Prostate gland (tissue), 2 donors: ENCODE data around the gene PLEKHA7. TPM values are rescaled to one million over a fixed set of nuclear protein-coding genes. Genes with fewer than 3 reads are reported as not detected.
A peak's percentile ranks its signal among the peaks of the same experiment; 100 is the strongest.
"Not testable (repeated sequence)": the region's sequence is repeated elsewhere in the genome, so short reads cannot be mapped to it uniquely, and the experiment has no call there.

Experiments
- DNase-seq: peaks from one replicate; pipeline ENCODE4 v3.0.0-alpha.2; 2019; ENCODE audit warnings: low spot score
- H3K27ac ChIP-seq, 2 donors: fragments of 200-600 bp; sonication (generic); 2 replicates each; pipeline ENCODE4 v1.5.1; 2017 to 2019
- H3K27me3 ChIP-seq: fragments of 200-600 bp; sonication (generic); replicated peaks from 2 replicates; pipeline ENCODE4 v1.5.1; 2019; ENCODE audit not compliant: insufficient read depth
- H3K36me3 ChIP-seq, 2 donors: fragments of 200-600 bp; sonication (generic); 1 replicate in 1 of 2; 2 replicates in 1 of 2; pipeline versions ENCODE4 v1.5.1 to v1.8.1; 2017 to 2019
- H3K4me1 ChIP-seq: fragments of 200-600 bp; sonication (generic); replicated peaks from 2 replicates; pipeline ENCODE4 v1.5.1; 2019
- H3K4me3 ChIP-seq, 2 donors: fragments of 200-600 bp; sonication (generic); 2 replicates each; pipeline ENCODE4 v1.5.1; 2017 to 2019
- H3K9me3 ChIP-seq: fragments of 200-600 bp; sonication (generic); 2 replicates; pipeline ENCODE4 v1.5.1; 2017
- CTCF ChIP-seq, 4 experiments: fragments of 200-600 bp in 2 of 4; fragments of 450-650 bp in 2 of 4; sonication (generic) in 2 of 4; IDR thresholded peaks; 1 replicate in 3 of 4; 2 replicates in 1 of 4; pipeline ENCODE4 v1.5.1; 2016 to 2019; ENCODE audit warnings: antibody characterized with exemption in 4 of 4, mild to moderate bottlenecking in 2 of 4, moderate library complexity in 2 of 4
- POLR2A ChIP-seq: fragments of 450-650 bp; IDR thresholded peaks from one replicate; pipeline ENCODE4 v1.6.1; 2016; ENCODE audit warnings: antibody characterized with exemption, mild to moderate bottlenecking
- POLR2AphosphoS5 ChIP-seq: sonication (generic); formaldehyde crosslinking; IDR thresholded peaks from one replicate; pipeline ENCODE4 v1.6.1; 2017; ENCODE audit warnings: antibody characterized with exemption
- WGBS: methylation state at CpG from one replicate; pipeline ENCODE4 v1.1.5; 2018; 5-methylcytosine and 5-hydroxymethylcytosine counted together
- intact Hi-C: fragments of 100-400 bp; cut with DNase I; formaldehyde crosslinking; loops from one replicate; pipeline ENCODE4 v1.14.2; 2022
- total RNA-seq, 2 donors: library from RNA; depleted of rRNA; stranded (reverse); fragments of >200 nt; gene quantifications; one replicate each; pipeline ENCODE4 v1.1.0, GENCODE V29; 2016

The PLEKHA7 gene
- total RNA-seq, result 10 to 100 TPM; 14.6 to 38.3 TPM

GRCh38 chr11:17014321-17014832 is at the start of gene PLEKHA7:
Gene PLEKHA7, minus strand, starts transcription at chr11:17014414. Its CDS starts 13 bp downstream, at chr11:17014401.
- 0% methylated on average over 43 of the region's 76 CpGs for WGBS
- peak within 1 kb of the TSS in 1 of 2 donors; percentile 33 for H3K27ac ChIP-seq
- peak within 1 kb of the TSS; percentile 73 to 76 for H3K4me3 ChIP-seq
- no peaks in the 10 kb centered on the region for H3K4me1 ChIP-seq
- no peaks in the 10 kb centered on the region for H3K9me3 ChIP-seq
- TF ChIP-seq POLR2AphosphoS5, result no peak
- TF ChIP-seq CTCF (IDR thresholded peaks at IDR 0.05), result no peak
- no peak for TF ChIP-seq POLR2A
- no peak for DNase-seq
- H3K36me3 ChIP-seq, result no peaks in the 10 kb centered on the region
- intact Hi-C loops, result no loop called here
- H3K27me3 ChIP-seq, result no peaks in the 10 kb centered on the region

GRCh38 chr11:17063171-17064002 is 49.2 kb upstream of the PLEKHA7 start:
- Histone ChIP-seq H3K27me3 (no peaks in the 10 kb centered on the region), H3K4me1 (no peaks in the 10 kb centered on the region), H3K4me3 (no peak overlapping the region), H3K9me3 (no peaks in the 10 kb centered on the region), H3K36me3 (no peaks in the 10 kb centered on the region), H3K27ac (no peak overlapping the region)
- DNase-seq, result peak; percentile 50
- intact Hi-C loops, result loop anchor here (5.0 to 10.0 kb wide), 3 partner anchors 116 to 279 kb away; no protein-coding TSS in a partner anchor
- 78% methylated on average over 4 of the region's 4 CpGs for WGBS
- TF ChIP-seq POLR2A (no peak), CTCF (IDR thresholded peaks at IDR 0.05) (peak; percentile 55 to 83 (median 81))

GRCh38 chr11:17051146-17051545 is 36.9 kb upstream of the PLEKHA7 start:
- H3K9me3 ChIP-seq, H3K27ac ChIP-seq, DNase-seq, H3K36me3 ChIP-seq, H3K27me3 ChIP-seq, H3K4me3 ChIP-seq, intact Hi-C loops, H3K4me1 ChIP-seq: not testable (repeated sequence)
- WGBS, result 87% methylated on average over 9 of the region's 27 CpGs

GRCh38 chr11:17048491-17048890 is 34.3 kb upstream of the PLEKHA7 start:
- H3K27ac ChIP-seq, H3K36me3 ChIP-seq, H3K4me1 ChIP-seq, H3K9me3 ChIP-seq, DNase-seq, intact Hi-C loops, H3K4me3 ChIP-seq, H3K27me3 ChIP-seq: not testable (repeated sequence)
- WGBS, result 43% methylated on average over 4 of the region's 4 CpGs

GRCh38 chr11:17046690-17047089 is 32.5 kb upstream of the PLEKHA7 start:
- Histone ChIP-seq H3K36me3 (no peaks in the 10 kb centered on the region), H3K4me3 (no peak overlapping the region), H3K27ac (no peak overlapping the region), H3K27me3 (no peaks in the 10 kb centered on the region), H3K4me1 (no peaks in the 10 kb centered on the region), H3K9me3 (no peaks in the 10 kb centered on the region)
- TF ChIP-seq CTCF (IDR thresholded peaks at IDR 0.05) (no peak), POLR2AphosphoS5 (no peak), POLR2A (no peak)
- WGBS, result 72% methylated on average over 5 of the region's 5 CpGs
- intact Hi-C loops, result no loop called here
- no peak for DNase-seq
